Tibial nerve (tissue), 4 donors: ENCODE results near the gene VDR.

ENCODE experiments used
- CTCF ChIP-seq, 5 experiments: fragments of 200-600 bp in 3 of 5; fragments of 450-650 bp in 2 of 5; sonication (generic) in 3 of 5; IDR thresholded peaks; one replicate each; pipeline ENCODE4 v1.5.1; 2016 to 2019; ENCODE audit warnings: antibody characterized with exemption in 5 of 5, mild to moderate bottlenecking in 3 of 5, moderate library complexity in 2 of 5
- EP300 ChIP-seq, 2 donors: sonication (generic); formaldehyde crosslinking; IDR thresholded peaks; one replicate each; pipeline ENCODE4 v1.6.1; 2017; ENCODE audit warnings: antibody characterized with exemption in 2 of 2, mild to moderate bottlenecking in 1 of 2
- POLR2A ChIP-seq, 2 donors: fragments of 450-650 bp; IDR thresholded peaks; one replicate each; pipeline ENCODE4 v1.6.1; 2017; ENCODE audit warnings: antibody characterized with exemption in 2 of 2, mild to moderate bottlenecking in 2 of 2, moderate library complexity in 2 of 2

GRCh38 chr12:47896022-47896421 lies 8.8 kb downstream of the VDR start:
- TF ChIP-seq CTCF (IDR thresholded peaks at IDR 0.05) = no peak
- TF ChIP-seq EP300 (IDR thresholded peaks at IDR 0.05) = no peak
- no peak for TF ChIP-seq POLR2A (IDR thresholded peaks at IDR 0.05)
